ENCODE measurements around the gene SYDE2. TPM values are rescaled to one million over a fixed set of nuclear protein-coding genes. Genes with fewer than 3 reads are reported as not detected.
A peak's percentile ranks its signal among the peaks of the same experiment; 100 is the strongest.

Gene SYDE2
- total RNA-seq, 2 donors from 2014 or later: 11.0 to 14.1 TPM

DNA sequence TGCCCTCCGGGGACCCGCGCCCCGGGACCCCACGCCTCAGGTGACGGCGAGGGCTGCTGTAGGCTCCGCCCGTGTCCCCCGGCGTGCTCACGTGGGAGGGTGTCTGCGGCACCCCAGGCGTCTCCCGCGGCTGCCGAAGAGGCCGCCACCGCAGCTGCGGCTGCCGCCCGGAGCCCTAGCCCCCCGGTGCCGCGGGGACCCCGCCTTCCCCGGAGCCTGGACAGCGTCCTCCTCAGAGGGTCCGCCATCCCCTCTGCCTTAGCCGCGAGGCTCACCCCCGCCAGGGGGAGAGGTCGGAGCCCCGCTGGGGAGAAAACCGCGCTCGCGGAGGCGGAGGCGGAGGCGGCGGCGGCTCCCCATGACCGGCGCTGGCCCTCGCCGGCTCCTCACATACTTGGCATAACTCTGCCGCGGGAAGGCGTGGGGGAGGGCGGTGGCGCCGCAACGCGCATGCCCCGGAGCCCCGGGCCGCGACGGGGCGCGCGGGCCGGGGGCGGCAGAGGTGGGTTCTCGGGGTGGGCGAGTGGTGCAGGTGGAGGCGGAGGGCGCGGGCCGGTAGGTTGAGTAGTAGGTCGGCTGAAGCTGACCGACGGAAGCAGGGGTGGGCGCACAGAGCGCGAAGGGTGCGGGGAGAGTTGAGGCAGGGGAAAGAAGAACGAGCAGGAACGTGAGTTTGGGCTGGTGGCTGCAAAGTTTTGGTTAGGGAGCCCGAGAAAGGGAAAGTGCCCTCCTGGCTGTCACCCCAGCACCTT, 700 bp upstream of the SYDE2 start:
- DNase-seq: peak; percentile 95
- Mint-ChIP-seq H3K27me3 (ENCODE audit: insufficient read depth) (peaks cover 8% of the 10 kb centered on the region), H3K27ac (peak overlapping the region; percentile 98), H3K36me3 (ENCODE audit: low read depth) (peaks cover 2% of the 10 kb centered on the region), H3K4me3 (peak overlapping the region; percentile 87), H3K9me3 (no peaks in the 10 kb centered on the region), H3K4me1 (peaks cover 28% of the 10 kb centered on the region)
- no peaks in the 10 kb centered on the region for H3K27me3 ChIP-seq (ENCODE audit: control insufficient read depth, insufficient read depth, low read length, poor library complexity, severe bottlenecking)
- H3K36me3 ChIP-seq (ENCODE audit: control insufficient read depth, insufficient read depth, low read length): no peaks in the 10 kb centered on the region
- no peaks in the 10 kb centered on the region for H3K9me3 ChIP-seq (ENCODE audit: control insufficient read depth, low read length)
- 0% methylated on average over 16 to 81 of the region's 81 CpGs for WGBS, 2 experiments (ENCODE audit: insufficient coverage in 1 of 2, insufficient read length in 1 of 2)
- H3K27ac ChIP-seq (ENCODE audit: low read depth, low read length): peak overlapping the region; percentile 92
- peak overlapping the region; percentile 98 for H3K9ac ChIP-seq (ENCODE audit: extremely low read depth, low read length, poor library complexity, severe bottlenecking)
- TF ChIP-seq, protein P1, sequence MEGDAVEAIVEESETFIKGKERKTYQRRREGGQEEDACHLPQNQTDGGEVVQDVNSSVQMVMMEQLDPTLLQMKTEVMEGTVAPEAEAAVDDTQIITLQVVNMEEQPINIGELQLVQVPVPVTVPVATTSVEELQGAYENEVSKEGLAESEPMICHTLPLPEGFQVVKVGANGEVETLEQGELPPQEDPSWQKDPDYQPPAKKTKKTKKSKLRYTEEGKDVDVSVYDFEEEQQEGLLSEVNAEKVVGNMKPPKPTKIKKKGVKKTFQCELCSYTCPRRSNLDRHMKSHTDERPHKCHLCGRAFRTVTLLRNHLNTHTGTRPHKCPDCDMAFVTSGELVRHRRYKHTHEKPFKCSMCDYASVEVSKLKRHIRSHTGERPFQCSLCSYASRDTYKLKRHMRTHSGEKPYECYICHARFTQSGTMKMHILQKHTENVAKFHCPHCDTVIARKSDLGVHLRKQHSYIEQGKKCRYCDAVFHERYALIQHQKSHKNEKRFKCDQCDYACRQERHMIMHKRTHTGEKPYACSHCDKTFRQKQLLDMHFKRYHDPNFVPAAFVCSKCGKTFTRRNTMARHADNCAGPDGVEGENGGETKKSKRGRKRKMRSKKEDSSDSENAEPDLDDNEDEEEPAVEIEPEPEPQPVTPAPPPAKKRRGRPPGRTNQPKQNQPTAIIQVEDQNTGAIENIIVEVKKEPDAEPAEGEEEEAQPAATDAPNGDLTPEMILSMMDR (conservative IDR thresholded peaks at IDR 0.05): peak; percentile 52
- no peaks in the 10 kb centered on the region for H3K4me1 ChIP-seq (ENCODE audit: control insufficient read depth, insufficient read depth, low read length)
- peak overlapping the region; percentile 90 for H3K4me3 ChIP-seq (ENCODE audit: low read length)

DNA sequence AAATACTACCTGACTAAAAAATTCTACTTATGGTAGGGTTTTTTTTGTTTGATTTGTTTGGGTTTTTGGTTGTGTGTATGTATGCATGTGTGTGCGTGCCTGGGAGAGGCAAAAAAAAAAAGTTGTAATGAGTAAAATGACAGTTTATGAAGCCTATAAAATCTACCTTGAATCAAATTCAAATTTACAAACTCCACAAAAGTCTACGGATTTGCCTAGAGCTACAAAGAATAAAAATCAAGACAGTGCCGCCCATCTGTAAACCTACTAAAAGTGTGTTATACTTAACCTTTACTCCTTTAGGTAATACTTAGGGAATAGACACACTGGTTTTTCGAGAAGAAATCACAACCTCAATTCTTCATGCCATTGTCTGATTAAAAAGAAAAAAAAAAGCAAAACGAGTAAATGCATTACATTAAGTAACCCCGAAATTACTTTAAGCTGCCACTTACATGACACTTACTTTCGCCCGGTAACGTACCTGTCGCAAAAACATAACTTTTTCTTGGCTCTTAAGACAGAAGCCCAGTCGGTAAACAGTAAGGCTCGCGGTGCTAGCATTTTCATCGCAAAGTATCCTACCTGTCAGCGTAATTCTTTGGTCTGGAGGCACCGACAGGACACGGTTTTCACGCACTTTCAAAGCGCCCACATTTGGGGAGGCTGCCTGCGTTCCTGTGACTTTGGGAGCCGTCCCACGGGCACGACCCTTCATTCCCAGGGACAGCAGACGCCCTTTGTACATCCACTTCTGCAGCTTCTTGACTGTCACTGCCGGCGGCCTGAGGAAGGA, 951 bp downstream of the SYDE2 start:
- Histone ChIP-seq H3K9me3 (ENCODE audit: control insufficient read depth, low read length) (no peaks in the 10 kb centered on the region), H3K36me3 (ENCODE audit: control insufficient read depth, insufficient read depth, low read length) (no peaks in the 10 kb centered on the region), H3K4me3 (ENCODE audit: low read length) (peak overlapping the region; percentile 90), H3K9ac (ENCODE audit: extremely low read depth, low read length, poor library complexity, severe bottlenecking) (peak overlapping the region; percentile 98), H3K27me3 (ENCODE audit: control insufficient read depth, insufficient read depth, low read length, poor library complexity, severe bottlenecking) (no peaks in the 10 kb centered on the region), H3K4me1 (ENCODE audit: control insufficient read depth, insufficient read depth, low read length) (no peaks in the 10 kb centered on the region), H3K27ac (ENCODE audit: low read depth, low read length) (no peak overlapping the region)
- no peak for DNase-seq
- H3K4me3 Mint-ChIP-seq: peak overlapping the region; percentile 87
- H3K27me3 Mint-ChIP-seq (ENCODE audit: insufficient read depth): peaks cover 8% of the 10 kb centered on the region
- 0 to 2% methylated on average over 17 to 26 of the region's 26 CpGs for WGBS, 2 experiments (ENCODE audit: insufficient coverage in 1 of 2, insufficient read length in 1 of 2)
- TF ChIP-seq, protein P1 (conservative IDR thresholded peaks at IDR 0.05): no peak
- H3K27ac Mint-ChIP-seq: no peak overlapping the region
- peaks cover 2% of the 10 kb centered on the region for H3K36me3 Mint-ChIP-seq (ENCODE audit: low read depth)
- H3K9me3 Mint-ChIP-seq: no peaks in the 10 kb centered on the region
- peaks cover 30% of the 10 kb centered on the region for H3K4me1 Mint-ChIP-seq

DNA sequence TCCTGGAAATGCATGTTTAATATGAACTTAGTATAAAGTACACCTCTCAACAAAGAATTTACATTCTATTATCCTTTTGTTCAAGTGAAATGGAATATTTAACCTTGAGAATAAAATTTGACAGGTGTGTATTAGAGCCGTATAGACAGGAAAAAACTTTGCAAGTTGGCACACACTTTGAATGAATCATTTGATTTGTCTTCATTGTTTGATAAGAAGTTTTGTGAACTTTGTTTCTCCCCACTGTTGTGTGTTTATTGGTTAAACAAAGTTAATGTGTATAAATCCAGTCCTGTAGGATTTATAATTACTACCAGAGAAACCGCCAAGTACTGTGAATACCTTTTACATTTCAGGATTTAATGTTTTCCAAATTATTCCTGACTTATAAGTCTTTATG, 2.0 kb downstream of the SYDE2 start:
- Histone ChIP-seq H3K27ac (ENCODE audit: low read depth, low read length) (no peak overlapping the region), H3K4me1 (ENCODE audit: control insufficient read depth, insufficient read depth, low read length) (no peaks in the 10 kb centered on the region), H3K27me3 (ENCODE audit: control insufficient read depth, insufficient read depth, low read length, poor library complexity, severe bottlenecking) (no peaks in the 10 kb centered on the region), H3K4me3 (ENCODE audit: low read length) (peak overlapping the region; percentile 90), H3K9me3 (ENCODE audit: control insufficient read depth, low read length) (no peaks in the 10 kb centered on the region), H3K9ac (ENCODE audit: extremely low read depth, low read length, poor library complexity, severe bottlenecking) (no peak overlapping the region), H3K36me3 (ENCODE audit: control insufficient read depth, insufficient read depth, low read length) (no peaks in the 10 kb centered on the region)
- H3K27ac Mint-ChIP-seq: no peak overlapping the region
- no peaks in the 10 kb centered on the region for H3K9me3 Mint-ChIP-seq
- peaks cover 6% of the 10 kb centered on the region for H3K27me3 Mint-ChIP-seq (ENCODE audit: insufficient read depth)
- WGBS, 2 experiments (ENCODE audit: insufficient coverage in 1 of 2, insufficient read length in 1 of 2): 81% methylated on average over 1 to 2 of the region's 2 CpGs
- TF ChIP-seq, protein P1 (conservative IDR thresholded peaks at IDR 0.05): no peak
- H3K36me3 Mint-ChIP-seq (ENCODE audit: low read depth): peaks cover 2% of the 10 kb centered on the region
- H3K4me1 Mint-ChIP-seq: peaks cover 30% of the 10 kb centered on the region
- DNase-seq: no peak
- H3K4me3 Mint-ChIP-seq: peak overlapping the region; percentile 87

Data from endodermal cell (in vitro differentiated cells).